Urothelium cell line (cell line): ENCODE data around the gene TANC2.
A peak's percentile ranks its signal among the peaks of the same experiment; 100 is the strongest.

Experiments
- DNase-seq: peaks from one replicate; pipeline ENCODE4 v3.0.0; 2011; ENCODE audit warnings: low spot score, mixed read lengths
- FAIRE-seq: peaks from 2 replicates; lab custom pipeline; 2011; peaks lifted over from hg19 to GRCh38; lab: Jason Lieb, UNC

TANC2 gene

DNA sequence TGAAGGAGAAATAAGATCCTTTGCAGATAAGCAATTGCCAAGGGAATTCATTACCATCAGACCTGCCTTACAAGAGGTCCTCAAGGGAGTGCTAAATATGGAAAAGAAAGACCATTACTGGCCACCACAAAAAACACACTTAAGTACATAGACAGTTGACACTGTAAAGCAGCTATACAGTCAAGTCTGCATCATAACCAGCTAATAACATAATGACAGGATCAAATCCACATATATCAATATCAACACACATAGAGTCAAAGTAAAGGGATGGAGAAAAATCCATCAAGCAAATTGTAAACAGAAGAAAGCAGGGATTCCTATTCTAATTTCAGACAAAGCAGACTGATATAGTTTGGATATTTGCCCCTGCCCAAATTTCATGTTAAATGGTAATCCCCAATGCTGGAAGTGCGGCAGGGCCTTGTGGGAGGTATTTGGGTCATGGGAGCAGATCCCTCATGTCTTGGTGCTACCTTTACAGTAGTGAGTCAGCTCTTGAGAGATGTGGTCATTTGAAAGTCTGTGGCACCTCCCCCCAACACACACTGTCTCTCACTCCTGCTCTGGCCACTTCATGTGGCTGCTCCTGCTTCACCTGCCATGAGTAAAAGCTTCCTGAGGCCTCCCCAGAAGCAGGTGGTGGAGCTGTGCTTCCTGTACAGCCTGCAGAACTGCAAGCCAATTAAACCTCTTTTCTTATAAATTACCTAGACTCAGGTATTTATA is 32.8 kb downstream of the TANC2 start:
- FAIRE-seq (peak; percentile 66), DNase-seq (no peak)

DNA sequence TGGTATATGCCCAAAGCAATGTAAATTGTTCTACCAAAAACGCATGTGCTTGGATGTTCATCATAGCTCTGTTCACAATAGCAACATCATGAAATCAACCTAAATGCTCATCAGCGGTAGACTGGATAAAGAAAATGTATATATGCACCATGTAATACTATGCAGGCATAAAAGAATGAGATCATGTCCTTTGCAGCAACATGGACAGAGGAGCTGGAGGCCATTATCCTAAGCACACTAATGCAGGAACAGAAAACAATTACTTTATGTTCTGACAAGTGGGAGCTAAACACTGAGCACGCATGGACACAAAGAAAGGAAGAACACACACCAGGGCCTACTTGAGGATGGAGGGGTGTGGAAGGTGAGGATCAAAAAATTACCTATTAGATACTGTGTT is 33.7 kb downstream of the TANC2 start:
- DNase-seq (no peak), FAIRE-seq (peak; percentile 46)

DNA sequence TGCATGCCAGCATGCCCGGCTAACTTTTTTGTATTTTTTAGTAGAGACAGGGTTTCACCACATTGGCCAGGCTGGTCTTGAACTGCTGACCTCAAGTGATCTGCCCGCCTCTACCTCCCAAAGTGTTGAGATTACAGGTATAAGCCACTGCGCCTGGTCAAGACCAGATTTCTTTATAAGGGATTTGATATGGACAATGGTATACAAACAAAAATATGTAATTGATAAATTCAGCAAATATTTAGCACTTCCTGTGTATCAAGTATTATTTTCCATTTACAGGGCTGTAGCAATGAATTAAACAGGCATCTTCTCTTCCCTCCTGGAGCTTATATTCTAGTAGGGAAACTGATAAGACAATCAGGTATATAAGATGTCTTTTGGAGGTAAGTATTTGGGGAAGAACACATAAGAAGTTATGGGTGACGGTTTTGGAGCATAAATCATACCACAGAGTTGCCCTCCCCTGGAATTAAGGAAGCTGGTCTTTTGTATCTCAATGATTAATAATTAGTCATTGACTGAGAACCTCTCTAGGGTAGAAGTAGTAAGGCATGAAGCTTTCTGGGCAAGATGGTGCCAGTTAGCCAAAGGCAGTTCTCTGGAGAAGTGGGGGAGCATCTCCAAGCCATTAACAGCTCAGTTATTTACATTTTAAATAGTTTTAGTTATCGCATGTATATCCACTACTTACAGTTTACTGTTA is 35.8 kb downstream of the TANC2 start:
- no peak for DNase-seq

DNA sequence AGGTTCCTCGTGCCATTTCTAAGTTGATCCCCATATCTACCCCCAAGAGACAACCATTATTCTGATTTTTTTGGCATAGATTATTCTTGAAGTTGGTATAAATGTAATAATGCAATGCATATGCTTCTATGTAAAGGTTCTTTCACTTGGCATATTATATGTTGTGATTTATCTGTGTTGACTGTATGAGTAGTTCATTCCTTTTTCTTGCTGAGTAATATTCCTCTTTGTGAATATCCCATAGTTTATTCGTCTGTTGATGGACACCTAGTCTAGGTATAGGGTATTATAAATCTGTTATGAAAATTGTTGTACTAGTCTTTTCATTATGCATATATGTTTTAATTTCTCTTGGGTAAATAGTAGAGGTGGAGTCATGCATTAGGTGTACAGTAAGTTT is 36.6 kb downstream of the TANC2 start:
- DNase-seq: no peak
- FAIRE-seq: no peak

More for the DNA sequence above, 35.8 kb downstream of the TANC2 start:
- no peak for FAIRE-seq

DNA sequence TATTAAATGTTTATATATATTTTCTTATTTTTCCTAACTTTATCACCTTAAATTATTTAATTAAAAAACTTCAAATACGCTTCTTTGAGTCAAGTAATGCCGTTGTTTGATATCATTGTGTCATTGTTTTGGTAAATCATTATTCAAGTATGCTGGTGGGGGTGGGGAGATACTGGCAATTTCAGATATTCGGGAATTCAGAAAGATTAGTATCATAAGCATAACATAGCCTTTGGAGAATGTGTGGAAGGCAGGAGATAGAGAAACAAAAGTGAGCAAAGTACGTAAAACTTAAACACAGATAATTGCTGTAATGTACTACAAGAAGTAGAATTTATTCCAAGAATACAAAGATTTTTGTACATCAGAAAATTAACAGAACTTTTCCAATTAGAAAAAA is 49.8 kb downstream of the TANC2 start:
- DNase-seq: no peak
- no peak for FAIRE-seq
